IPS DF 6.9 (cell line): ENCODE measurements around the gene SRGAP3.

Experiments used
- DNase-seq: peaks from one replicate; pipeline ENCODE4 v3.0.0-alpha.2; 2013; ENCODE audit warnings: low read depth, low spot score
- H3K27ac ChIP-seq: one replicate; pipeline ENCODE4 v1.5.1; 2013; ENCODE audit warnings: low read length, control low read depth
- H3K27me3 ChIP-seq: 2 replicates; pipeline ENCODE4 v1.6.1; 2013; ENCODE audit warnings: mild to moderate bottlenecking, low read length; ENCODE audit not compliant: control insufficient read depth, insufficient read depth
- H3K36me3 ChIP-seq: 2 replicates; pipeline ENCODE4 v1.6.1; 2013; ENCODE audit warnings: low read length; ENCODE audit not compliant: control insufficient read depth, insufficient read depth
- H3K4me1 ChIP-seq: 2 replicates; pipeline ENCODE4 v1.6.1; 2013; ENCODE audit warnings: low read length; ENCODE audit not compliant: control insufficient read depth, insufficient read depth
- H3K4me3 ChIP-seq: 2 replicates; pipeline ENCODE4 v1.5.1; 2013; ENCODE audit warnings: mild to moderate bottlenecking, low read length
- H3K9me3 ChIP-seq: 2 replicates; pipeline ENCODE4 v1.6.1; 2013; ENCODE audit warnings: low read length, inconsistent platforms; ENCODE audit not compliant: control insufficient read depth, insufficient read depth
- WGBS: extraction: QIAGEN DNeasy Blood & Tissue Kit; methylation state at CpG from one replicate; pipeline ENCODE4 v1.1.7; 2013; ENCODE audit warnings: mixed read lengths, missing lambda C conversion rate; ENCODE audit not compliant: insufficient read length, insufficient coverage; 5-methylcytosine and 5-hydroxymethylcytosine counted together

SRGAP3 gene

DNA sequence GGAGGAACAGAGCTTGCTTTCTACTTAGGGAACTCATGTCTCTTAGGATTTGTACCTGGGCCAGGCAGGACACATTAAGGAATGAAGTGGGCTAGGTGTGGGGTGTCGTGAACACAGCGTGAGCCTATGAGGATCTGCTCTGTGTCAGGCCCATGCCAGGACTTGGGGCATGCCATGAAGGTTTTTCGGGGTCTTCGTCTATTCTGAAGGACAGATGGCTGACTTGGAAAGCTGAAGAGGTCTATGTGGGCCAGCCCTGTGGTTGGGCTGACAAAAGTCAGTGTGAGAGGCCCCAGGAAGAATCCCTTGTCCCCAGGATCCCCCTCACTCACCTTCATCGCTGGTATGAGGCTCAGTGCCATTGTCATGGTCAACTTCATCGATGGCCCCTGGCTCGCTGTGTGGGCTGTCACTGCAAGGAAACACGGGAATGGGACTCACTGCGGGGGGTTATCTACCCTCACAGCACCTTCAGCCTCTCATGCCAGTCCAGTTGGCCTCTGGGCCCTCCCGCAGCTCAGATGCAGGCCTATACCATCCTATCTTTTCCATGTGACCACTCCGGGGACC is 239.4 kb downstream of the SRGAP3 start:
- no CpG with 5 or more reads among the region's 11 CpGs for WGBS
- H3K27ac ChIP-seq, result no peak overlapping the region
- no peaks in the 10 kb centered on the region for H3K4me1 ChIP-seq
- no peaks in the 10 kb centered on the region for H3K27me3 ChIP-seq
- no peaks in the 10 kb centered on the region for H3K9me3 ChIP-seq
- H3K4me3 ChIP-seq, result no peak overlapping the region
- no peak for DNase-seq
- H3K36me3 ChIP-seq, result peaks cover 3% of the 10 kb centered on the region; the same call in 1 of the 2 replicates

DNA sequence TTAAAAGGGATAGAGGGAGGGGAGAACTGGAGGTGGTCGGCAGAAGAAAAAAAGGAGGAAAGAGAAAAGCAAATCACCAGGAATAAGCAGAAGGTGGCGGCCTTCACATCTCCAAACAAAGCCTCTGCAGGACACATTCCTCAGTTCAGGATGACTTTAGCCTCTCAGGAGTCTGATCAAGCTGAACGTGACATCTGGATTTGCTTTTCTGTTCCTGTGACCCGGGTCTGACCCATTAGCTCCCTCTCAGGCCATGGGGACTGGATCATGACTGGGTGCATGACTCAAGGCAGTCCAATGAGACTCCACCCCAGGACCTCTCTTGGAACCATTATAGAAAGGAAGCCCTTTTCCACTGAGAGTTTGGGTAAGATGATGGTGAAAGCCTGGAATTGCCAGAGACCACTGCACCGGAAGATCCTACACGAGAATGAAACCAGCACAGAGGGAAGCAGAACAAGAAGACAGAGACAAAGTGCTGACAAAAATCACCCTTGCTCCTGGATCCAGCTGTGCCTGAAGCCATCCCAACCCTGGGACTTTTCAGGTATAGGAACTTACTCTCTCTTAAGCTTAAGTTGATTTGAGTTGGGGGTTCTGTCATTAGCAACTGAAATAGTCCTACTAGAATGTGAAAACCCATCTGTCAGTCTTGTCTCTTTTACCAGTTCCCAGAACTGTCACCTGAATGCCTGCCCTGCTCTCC is 240.7 kb downstream of the SRGAP3 start:
- no CpG with 5 or more reads among the region's 6 CpGs for WGBS
- no peak overlapping the region for H3K4me3 ChIP-seq
- DNase-seq, result no peak
- peaks cover 3% of the 10 kb centered on the region; the same call in 1 of the 2 replicates for H3K36me3 ChIP-seq
- H3K27me3 ChIP-seq, result no peaks in the 10 kb centered on the region
- H3K9me3 ChIP-seq, result no peaks in the 10 kb centered on the region
- no peaks in the 10 kb centered on the region for H3K4me1 ChIP-seq
- H3K27ac ChIP-seq, result no peak overlapping the region

DNA sequence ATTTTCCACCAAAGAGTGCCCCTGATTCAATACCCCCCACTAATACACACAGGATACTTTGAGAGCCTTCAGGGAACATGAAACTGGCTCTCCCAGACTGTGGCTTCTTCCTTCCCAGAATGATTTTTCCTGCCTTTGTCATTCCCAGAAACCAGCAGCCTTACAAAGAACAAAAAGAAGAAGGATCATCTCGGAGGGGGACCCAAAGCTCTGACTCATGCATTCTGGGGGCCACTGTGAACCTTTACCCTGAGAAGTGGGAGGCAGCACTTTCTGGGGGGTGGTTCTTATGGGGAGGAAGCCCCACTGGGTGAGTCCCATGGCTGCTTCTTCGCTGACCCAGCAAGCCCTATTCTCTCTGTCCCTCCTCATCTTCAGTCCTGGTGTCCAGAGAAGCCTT is 241.5 kb downstream of the SRGAP3 start:
- no CpG with 5 or more reads among the region's 2 CpGs for WGBS
- DNase-seq, result no peak
- Histone ChIP-seq H3K9me3 (no peaks in the 10 kb centered on the region), H3K4me1 (no peaks in the 10 kb centered on the region), H3K36me3 (no peaks in the 10 kb centered on the region), H3K4me3 (no peak overlapping the region), H3K27ac (no peak overlapping the region), H3K27me3 (no peaks in the 10 kb centered on the region)

DNA sequence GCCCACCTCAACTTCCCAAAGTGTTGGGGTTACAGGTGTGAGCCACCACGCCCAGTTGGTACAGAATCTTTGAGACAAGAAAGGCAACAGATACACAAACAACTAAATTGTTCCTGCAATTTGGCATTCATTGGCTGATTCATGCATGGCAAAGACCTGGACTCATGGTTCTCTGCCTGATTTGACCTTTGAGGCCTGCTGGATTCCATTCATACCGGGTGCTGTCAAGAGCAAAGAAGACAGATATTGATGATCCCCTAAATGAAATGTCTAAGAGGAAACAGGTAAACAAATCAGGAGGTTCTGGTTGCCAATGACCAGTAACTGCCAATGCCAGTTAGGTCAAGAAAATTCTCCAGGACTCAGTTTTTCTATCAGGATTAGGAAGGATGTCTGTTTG is 242.2 kb downstream of the SRGAP3 start:
- WGBS, result no CpG with 5 or more reads among the region's 2 CpGs
- no peak for DNase-seq
- H3K27me3 ChIP-seq, result no peaks in the 10 kb centered on the region
- no peaks in the 10 kb centered on the region for H3K4me1 ChIP-seq
- no peak overlapping the region for H3K4me3 ChIP-seq
- no peak overlapping the region for H3K27ac ChIP-seq
- no peaks in the 10 kb centered on the region for H3K9me3 ChIP-seq
- H3K36me3 ChIP-seq, result no peaks in the 10 kb centered on the region

DNA sequence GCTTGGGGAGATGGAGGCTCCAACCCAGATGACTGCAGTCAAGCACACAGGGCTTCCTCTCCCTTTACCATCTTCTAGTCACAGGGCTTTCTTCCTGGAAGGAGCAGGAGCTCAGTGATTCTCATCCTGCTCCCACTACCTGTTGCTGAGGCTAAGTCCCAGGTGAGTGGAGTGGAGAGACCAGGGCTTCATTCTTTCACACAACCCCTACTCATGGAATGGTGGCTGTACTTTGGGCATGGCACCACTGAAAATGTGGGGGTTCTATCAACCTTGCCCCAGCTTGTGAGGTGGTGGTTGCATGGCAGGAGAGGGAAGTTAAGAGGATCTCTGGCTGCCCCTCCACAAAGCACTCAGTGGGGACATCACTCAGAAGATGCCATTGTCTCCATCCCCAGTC is 249.4 kb downstream of the SRGAP3 start:
- Histone ChIP-seq H3K4me1 (no peaks in the 10 kb centered on the region), H3K4me3 (no peak overlapping the region), H3K9me3 (no peaks in the 10 kb centered on the region), H3K27me3 (no peaks in the 10 kb centered on the region), H3K36me3 (no peaks in the 10 kb centered on the region), H3K27ac (no peak overlapping the region)
- no peak for DNase-seq

DNA sequence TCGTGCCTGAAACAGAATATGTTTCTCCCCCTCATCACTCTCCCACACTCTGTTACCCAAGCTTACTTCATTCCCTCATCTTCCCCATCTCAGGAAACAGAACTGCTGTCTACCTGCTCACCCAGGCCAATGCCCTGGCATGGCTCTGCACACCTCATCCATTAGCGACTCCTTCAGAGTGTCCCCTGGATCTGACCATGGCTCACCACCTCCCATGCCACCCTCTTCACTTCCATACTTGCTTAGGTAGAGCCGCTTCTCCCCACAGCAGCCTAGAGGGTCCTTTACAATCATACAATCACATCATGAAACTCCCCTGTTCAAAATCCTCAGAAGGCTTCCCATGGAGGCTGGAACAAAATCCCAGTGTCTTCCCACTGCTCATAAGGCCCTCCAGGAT is 252.3 kb downstream of the SRGAP3 start:
- DNase-seq, result no peak
- Histone ChIP-seq H3K36me3 (no peaks in the 10 kb centered on the region), H3K4me1 (peaks cover 4% of the 10 kb centered on the region), H3K27ac (no peak overlapping the region), H3K27me3 (no peaks in the 10 kb centered on the region), H3K9me3 (no peaks in the 10 kb centered on the region), H3K4me3 (no peak overlapping the region)
- no CpG with 5 or more reads among the region's 3 CpGs for WGBS

DNA sequence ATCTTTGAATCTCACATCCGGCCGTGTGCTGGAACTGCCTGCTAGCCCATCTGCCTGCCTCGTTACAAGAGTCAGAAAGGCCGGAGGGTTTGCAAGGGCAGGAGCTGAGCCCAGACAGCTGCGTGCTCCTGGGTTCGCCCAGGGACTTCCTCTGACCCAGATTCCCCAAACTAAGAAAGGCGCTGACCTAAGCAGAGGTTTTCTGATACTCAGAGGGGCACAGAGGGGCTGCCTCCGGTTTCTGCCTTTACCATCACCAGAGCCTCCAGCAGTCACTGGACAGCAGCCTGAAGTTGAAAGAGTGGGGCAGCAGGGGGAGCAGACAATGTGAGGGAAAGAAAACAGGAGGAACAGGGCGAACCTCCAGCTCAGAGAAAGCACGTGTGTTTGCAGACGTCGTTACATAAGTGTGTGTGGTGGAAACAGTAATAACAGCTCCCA is 252.7 kb downstream of the SRGAP3 start:
- Histone ChIP-seq H3K27me3 (no peaks in the 10 kb centered on the region), H3K36me3 (no peaks in the 10 kb centered on the region), H3K9me3 (no peaks in the 10 kb centered on the region), H3K27ac (no peak overlapping the region), H3K4me3 (no peak overlapping the region), H3K4me1 (peaks cover 4% of the 10 kb centered on the region)
- no CpG with 5 or more reads among the region's 12 CpGs for WGBS
- DNase-seq, result no peak

DNA sequence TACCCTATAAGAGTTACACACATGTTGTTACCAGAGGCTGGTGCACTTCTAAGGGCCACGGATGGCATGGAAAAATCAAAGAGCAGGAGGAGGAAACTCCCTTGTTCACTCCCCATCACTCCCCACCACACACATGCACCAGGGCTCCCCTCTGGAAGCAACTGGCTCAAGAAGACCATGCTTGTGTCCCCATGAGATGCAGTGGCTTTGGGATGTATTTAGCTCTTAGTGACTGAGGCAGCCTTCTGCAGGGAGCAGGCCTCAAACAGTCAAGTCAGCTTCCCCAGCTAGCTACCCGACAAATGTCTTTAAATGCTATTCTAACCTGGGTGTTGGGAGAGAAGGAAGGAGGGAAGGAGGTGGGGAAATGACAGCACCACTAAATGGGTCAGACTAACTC is 253.2 kb downstream of the SRGAP3 start:
- H3K4me3 ChIP-seq, result no peak overlapping the region
- no peaks in the 10 kb centered on the region for H3K27me3 ChIP-seq
- WGBS, result no CpG with 5 or more reads among the region's 2 CpGs
- no peak overlapping the region for H3K27ac ChIP-seq
- H3K36me3 ChIP-seq, result no peaks in the 10 kb centered on the region
- H3K4me1 ChIP-seq, result peaks cover 4% of the 10 kb centered on the region
- no peaks in the 10 kb centered on the region for H3K9me3 ChIP-seq
- no peak for DNase-seq

DNA sequence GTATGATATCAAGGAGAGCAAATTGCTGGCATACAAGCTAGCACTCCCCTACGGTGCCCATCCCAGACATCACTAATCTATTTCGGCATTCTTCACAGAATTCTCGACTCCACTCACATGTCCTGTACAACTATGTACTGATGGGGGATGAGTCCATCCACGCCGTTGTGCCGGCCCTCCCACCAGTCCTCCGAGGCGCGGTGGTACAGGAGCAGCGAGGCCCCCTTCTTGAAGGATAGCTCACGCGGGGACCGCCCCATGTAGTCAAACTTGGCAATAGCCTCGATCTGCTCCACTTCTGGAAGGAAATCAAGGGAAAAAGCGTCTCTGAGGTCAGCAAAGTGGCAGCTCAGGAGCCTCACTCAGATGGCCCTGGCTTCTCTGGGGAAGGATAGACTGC is 255.2 kb downstream of the SRGAP3 start:
- H3K4me3 ChIP-seq, result no peak overlapping the region

DNA sequence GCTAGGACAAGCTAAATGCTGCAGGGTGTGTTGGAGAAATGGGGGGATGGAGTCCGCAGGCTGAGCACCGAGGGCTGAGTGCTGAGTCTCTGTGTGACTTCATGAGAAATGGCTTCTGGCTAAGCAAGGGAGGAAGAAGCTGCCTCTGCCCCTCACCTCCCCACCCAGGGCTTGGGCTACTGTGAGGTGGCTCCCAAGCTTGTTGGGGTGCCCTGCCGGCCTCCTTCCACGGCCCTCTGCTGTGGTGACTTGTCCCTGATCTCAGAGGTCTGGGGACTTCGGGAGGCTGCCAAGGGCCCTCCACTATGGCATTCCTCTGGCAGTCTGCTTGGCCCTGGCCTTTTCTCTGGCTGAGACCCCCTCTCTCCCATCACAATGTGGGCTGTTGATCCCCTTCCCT is 256.1 kb downstream of the SRGAP3 start:
- H3K36me3 ChIP-seq, result no peaks in the 10 kb centered on the region; the same call in 1 of the 2 replicates
- H3K9me3 ChIP-seq, result no peaks in the 10 kb centered on the region
- DNase-seq, result no peak
- no peaks in the 10 kb centered on the region for H3K27me3 ChIP-seq
- no CpG with 5 or more reads among the region's 5 CpGs for WGBS
- peaks cover 4% of the 10 kb centered on the region for H3K4me1 ChIP-seq
- no peak overlapping the region for H3K27ac ChIP-seq
- H3K4me3 ChIP-seq, result no peak overlapping the region

More for the DNA sequence above, 255.2 kb downstream of the SRGAP3 start:
- Histone ChIP-seq H3K4me1 (peaks cover 4% of the 10 kb centered on the region), H3K36me3 (no peaks in the 10 kb centered on the region; the same call in 1 of the 2 replicates), H3K27ac (no peak overlapping the region), H3K9me3 (no peaks in the 10 kb centered on the region), H3K27me3 (no peaks in the 10 kb centered on the region)
- no peak for DNase-seq
- no CpG with 5 or more reads among the region's 15 CpGs for WGBS

DNA sequence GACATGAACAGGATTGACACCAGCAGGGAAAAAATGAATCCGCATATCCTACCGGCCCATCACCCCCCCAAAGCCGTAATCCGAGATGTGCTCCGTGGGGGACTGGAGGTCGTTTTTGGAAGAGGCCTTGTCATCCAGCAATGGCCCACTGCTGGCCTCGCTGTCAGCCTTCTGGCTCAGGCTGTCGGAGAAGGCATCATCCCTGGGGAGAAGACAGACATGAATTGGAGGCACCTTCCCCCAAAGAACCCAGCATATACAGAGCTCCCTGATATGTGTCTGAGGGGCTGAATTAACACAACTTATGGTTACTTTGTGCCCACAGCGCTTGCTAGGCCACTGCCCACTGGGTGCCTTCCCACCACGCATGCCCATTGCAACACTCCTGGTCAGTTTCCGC is 256.6 kb downstream of the SRGAP3 start:
- H3K4me3 ChIP-seq, result no peak overlapping the region
- no peaks in the 10 kb centered on the region for H3K27me3 ChIP-seq
- no peaks in the 10 kb centered on the region; the same call in 1 of the 2 replicates for H3K36me3 ChIP-seq
- no peak for DNase-seq
- H3K4me1 ChIP-seq, result peaks cover 4% of the 10 kb centered on the region
- H3K9me3 ChIP-seq, result no peaks in the 10 kb centered on the region
- no peak overlapping the region for H3K27ac ChIP-seq
- WGBS, result no CpG with 5 or more reads among the region's 11 CpGs
